Endothelial cell of coronary artery (primary cell): ENCODE measurements around the gene MTX1. TPM values are rescaled to one million over a fixed set of nuclear protein-coding genes. Genes with fewer than 3 reads are reported as not detected.

Experiments used
- total RNA-seq: library from RNA; depleted of rRNA; stranded (reverse); fragments of >200 nt; gene quantifications from 2 replicates; pipeline ENCODE4 v1.2.3, GENCODE V29; 2014

Gene MTX1
- total RNA-seq: 37.1 and 45.6 TPM in 2 replicates

GRCh38 chr1:155208541-155209311, at the start of gene MTX1:
Gene MTX1, plus strand, starts transcription at chr1:155208695. Its CDS starts 110 bp downstream, at chr1:155208805.

GRCh38 chr1:155172732-155173477, 35.6 kb upstream of the MTX1 start, which contains the start of gene KRTCAP2:
Gene KRTCAP2, minus strand, starts transcription at chr1:155173304. Its CDS starts 80 bp downstream, at chr1:155173224.

GRCh38 chr1:155173478-155174323, 34.8 kb upstream of the MTX1 start, which contains the start of gene TRIM46:
Gene TRIM46, plus strand, starts transcription at chr1:155173849. Its CDS starts 118 bp downstream, at chr1:155173967.

GRCh38 chr1:155207806-155208540, 522 bp upstream of the MTX1 start, which contains the start of gene THBS3:
Gene THBS3, minus strand, starts transcription at chr1:155207897. Its CDS starts 21 bp downstream, at chr1:155207876.

GRCh38 chr1:155255243-155256007, 46.9 kb downstream of the MTX1 start, which contains the start of gene ENTREP3:
Gene ENTREP3, minus strand, starts transcription at chr1:155255483. Its CDS starts 606 bp downstream, at chr1:155254877.

GRCh38 chr1:155261852-155262673, 53.6 kb downstream of the MTX1 start, which contains the start of gene SCAMP3:
Gene SCAMP3, minus strand, starts transcription at chr1:155262360. Its CDS starts 209 bp downstream, at chr1:155262151.

Other genes starting within 250 kb of the MTX1 start
- 4.9 and 5.0 TPM in 2 replicates for gene PYGO2, start 246.9 kb upstream of the MTX1 start, total RNA-seq
- 144 and 203 TPM in 2 replicates for gene SHC1, start 237.9 kb upstream of the MTX1 start, total RNA-seq
- 49.8 and 80.9 TPM in 2 replicates for gene CKS1B, start 234.0 kb upstream of the MTX1 start, total RNA-seq
- gene FLAD1, start 225.4 kb upstream of the MTX1 start, total RNA-seq: 23.7 and 28.6 TPM in 2 replicates
- 0.18 TPM in 1 of 2 replicates, not detected in the other for gene LENEP, start 215.1 kb upstream of the MTX1 start, total RNA-seq
- 10.1 and 15.6 TPM in 2 replicates for gene ZBTB7B, start 205.9 kb upstream of the MTX1 start, total RNA-seq
- gene DCST2, start 174.9 kb upstream of the MTX1 start, total RNA-seq: 0.09 TPM in 1 of 2 replicates, not detected in the other
- gene DCST1, start 174.9 kb upstream of the MTX1 start, total RNA-seq: not detected in 2 replicates
- 279 and 339 TPM in 2 replicates for gene ADAM15, start 157.4 kb upstream of the MTX1 start, total RNA-seq
- 8.7 and 11.3 TPM in 2 replicates for gene EFNA4, start 145.0 kb upstream of the MTX1 start, total RNA-seq
- gene EFNA3, start 129.9 kb upstream of the MTX1 start, total RNA-seq: 1.0 and 1.6 TPM in 2 replicates
- 62.8 and 82.9 TPM in 2 replicates for gene EFNA1, start 80.8 kb upstream of the MTX1 start, total RNA-seq
- 20.9 and 25.9 TPM in 2 replicates for gene SLC50A1, start 72.8 kb upstream of the MTX1 start, total RNA-seq
- 29.1 and 35.1 TPM in 2 replicates for gene DPM3, start 68.2 kb upstream of the MTX1 start, total RNA-seq
- gene KRTCAP2, start 35.4 kb upstream of the MTX1 start, total RNA-seq: 96.6 and 105 TPM in 2 replicates
- 4.9 and 5.9 TPM in 2 replicates for gene TRIM46, start 34.8 kb upstream of the MTX1 start, total RNA-seq
- 12.9 and 13.5 TPM in 2 replicates for gene THBS3, start 798 bp upstream of the MTX1 start, total RNA-seq
- 2.8 and 5.6 TPM in 2 replicates for gene ENTREP3, start 46.8 kb downstream of the MTX1 start, total RNA-seq
- gene SCAMP3, start 53.7 kb downstream of the MTX1 start, total RNA-seq: 24.5 and 26.4 TPM in 2 replicates
- 20.2 and 29.8 TPM in 2 replicates for gene CLK2, start 64.8 kb downstream of the MTX1 start, total RNA-seq
- gene HCN3, start 68.8 kb downstream of the MTX1 start, total RNA-seq: 0.56 and 0.90 TPM in 2 replicates
- under 0.01 TPM in 1 of 2 replicates, not detected in the other for gene PKLR, start 92.7 kb downstream of the MTX1 start, total RNA-seq
- gene FDPS, start 100.2 kb downstream of the MTX1 start, total RNA-seq: 151 and 294 TPM in 2 replicates
- 8.5 and 10.1 TPM in 2 replicates for gene RUSC1, start 112.2 kb downstream of the MTX1 start, total RNA-seq